GM19240 (cell line): Measurements from ENCODE around the gene AKR1B1.

Experiments used
- DNase-seq: peaks from one replicate; pipeline ENCODE4 v3.0.0; 2011; ENCODE audit warnings: low spot score; ENCODE audit not compliant: insufficient read length

The AKR1B1 gene

GRCh38 chr7:134419875-134420274 lies 39.0 kb downstream of the AKR1B1 start:
- no peak for DNase-seq

- no peak for DNase-seq
These were observed 39.8 kb downstream of the AKR1B1 start for GRCh38 chr7:134419085-134419484.

GRCh38 chr7:134415700-134416099 lies 43.2 kb downstream of the AKR1B1 start:
- no peak for DNase-seq

GRCh38 chr7:134414109-134414508 lies 44.8 kb downstream of the AKR1B1 start:
- no peak for DNase-seq

- DNase-seq = no peak
These were observed 51.6 kb downstream of the AKR1B1 start for GRCh38 chr7:134407311-134407710.

GRCh38 chr7:134406431-134406830 lies 52.5 kb downstream of the AKR1B1 start:
- no peak for DNase-seq

GRCh38 chr7:134405299-134405698 lies 53.6 kb downstream of the AKR1B1 start:
- DNase-seq = no peak

GRCh38 chr7:134403062-134403461 lies 55.8 kb downstream of the AKR1B1 start:
- no peak for DNase-seq

GRCh38 chr7:134400859-134401258 lies 58.0 kb downstream of the AKR1B1 start:
- no peak for DNase-seq

- no peak for DNase-seq
These were observed 62.9 kb downstream of the AKR1B1 start for GRCh38 chr7:134396031-134396430.

- no peak for DNase-seq
These were observed 63.3 kb downstream of the AKR1B1 start for GRCh38 chr7:134395604-134396003.

- no peak for DNase-seq
These were observed 64.8 kb downstream of the AKR1B1 start for GRCh38 chr7:134394056-134394455.
